Measurements from ENCODE around the gene ADARB1. TPM values are rescaled to one million over a fixed set of nuclear protein-coding genes. Genes with fewer than 3 reads are reported as not detected.
A peak's percentile ranks its signal among the peaks of the same experiment; 100 is the strongest.

ADARB1 gene
- total RNA-seq, 1 experiment from 2014 or later, result 15.8 TPM

GRCh38 chr21:45102391-45102932, 28.1 kb downstream of the ADARB1 start:
- H3K79me2 ChIP-seq (ENCODE audit: insufficient read depth, low read length), result no peaks in the 10 kb centered on the region
- no peak overlapping the region for H2BK120ac ChIP-seq (ENCODE audit: low read depth, low read length, poor library complexity, severe bottlenecking)

More at GRCh38 chr21:45102391-45102932, 28.1 kb downstream of the ADARB1 start:
- Mint-ChIP-seq H3K27me3 (ENCODE audit: low read depth) (no peaks in the 10 kb centered on the region; the same call in 1 of the 2 replicates), H3K4me1 (peaks cover 12 to 13% of the 10 kb centered on the region in 2 experiments), H3K4me3 (no peak overlapping the region), H3K36me3 (ENCODE audit: insufficient read depth in 1 of 3, low read depth in 3 of 3) (no peaks in the 10 kb centered on the region), H3K9me3 (no peaks in the 10 kb centered on the region), H3K27ac (no peak overlapping the region)
- Histone ChIP-seq H3K14ac (ENCODE audit: insufficient read depth, low read length) (no peak overlapping the region), H3T11ph (ENCODE audit: low read length) (no peak overlapping the region), H3K9ac (ENCODE audit: extremely low read depth, insufficient read length, low read length) (no peak overlapping the region), H3K27ac (ENCODE audit: insufficient read length, low read depth, low read length) (no peak overlapping the region), H4K91ac (ENCODE audit: insufficient read length, low read depth, low read length) (no peak overlapping the region), H3K18ac (ENCODE audit: insufficient read length, low read depth, low read length) (no peak overlapping the region), H3K23ac (ENCODE audit: insufficient read length, low read depth, low read length) (no peak overlapping the region), H3K27me3 (ENCODE audit: insufficient read depth, low read length) (no peaks in the 10 kb centered on the region), H2BK12ac (ENCODE audit: insufficient read length, low read depth, low read length) (no peak overlapping the region), H3K79me1 (ENCODE audit: insufficient read depth, low read depth, low read length, poor library complexity, severe bottlenecking) (no peaks in the 10 kb centered on the region), H2BK15ac (ENCODE audit: low read depth, low read length) (no peak overlapping the region), H4K8ac (replicated peaks; ENCODE audit: insufficient read length, low read depth, low read length) (no peak overlapping the region), H2AFZ (ENCODE audit: low read length) (no peak overlapping the region), H3K4me1 (ENCODE audit: insufficient read depth, low read length) (no peaks in the 10 kb centered on the region), H2BK20ac (ENCODE audit: low read depth, low read length, poor library complexity, severe bottlenecking) (no peak overlapping the region), H4K20me1 (ENCODE audit: control insufficient read depth, insufficient read depth, insufficient read length) (no peaks in the 10 kb centered on the region), H2BK5ac (ENCODE audit: insufficient read length, low read length) (no peak overlapping the region), H3K56ac (ENCODE audit: insufficient read length, low read depth, low read length) (no peak overlapping the region), H3K23me2 (ENCODE audit: insufficient read length, low read depth, low read length, poor library complexity, severe bottlenecking) (no peaks in the 10 kb centered on the region), H4K5ac (ENCODE audit: insufficient read length, low read depth, low read length) (no peak overlapping the region), H3K4ac (ENCODE audit: low read depth, low read length) (no peak overlapping the region), H2AK5ac (ENCODE audit: insufficient read length, low read length) (no peak overlapping the region), H3K9me3 (ENCODE audit: control insufficient read depth, low read depth, low read length) (no peaks in the 10 kb centered on the region), H3K4me2 (ENCODE audit: insufficient read depth, insufficient read length, low read length) (no peak overlapping the region)
- no CpG with 5 or more reads among the region's 2 CpGs for whole genome bisulfite sequencing (ENCODE audit: extremely low coverage, insufficient read length, low lambda C conversion rate)
- no peak for DNase-seq
- peak; percentile 43 for TF ChIP-seq CTCF (conservative IDR thresholded peaks at IDR 0.05)
